Measurements from ENCODE around the gene NAGS. TPM values are rescaled to one million over a fixed set of nuclear protein-coding genes. Genes with fewer than 3 reads are reported as not detected.
"Not testable (repeated sequence)": the region's sequence is repeated elsewhere in the genome, so short reads cannot be mapped to it uniquely, and the experiment has no call there.

The NAGS gene
- total RNA-seq, 1 donor from 2014 or later, result 6.4 TPM

DNA sequence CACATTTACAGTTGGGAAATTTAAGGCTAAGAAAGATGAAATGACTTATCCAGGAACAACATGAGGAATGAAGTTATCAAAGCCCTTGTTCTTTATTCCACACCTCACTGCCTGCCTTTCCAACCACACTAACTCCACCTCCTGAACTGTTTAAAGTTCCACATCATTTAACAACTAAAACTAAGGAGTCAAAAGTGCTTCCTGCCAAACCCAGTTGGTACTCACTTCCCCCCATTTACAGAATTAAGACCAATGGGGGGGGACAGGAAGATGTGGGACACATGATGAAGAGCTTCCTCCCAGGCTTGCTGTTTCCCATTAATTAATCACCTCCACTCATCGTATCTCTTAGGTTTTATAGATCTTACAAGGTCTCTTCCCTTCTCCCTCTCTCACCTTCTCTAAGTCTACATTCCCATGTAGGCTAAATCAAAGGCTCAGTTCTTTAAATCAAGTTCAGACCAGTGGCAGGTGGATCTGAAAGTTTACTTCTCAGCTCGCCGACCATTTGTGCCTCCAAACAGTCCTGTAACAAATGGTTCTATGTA, 29.5 kb downstream of the NAGS start:
- TF ChIP-seq, protein P1, sequence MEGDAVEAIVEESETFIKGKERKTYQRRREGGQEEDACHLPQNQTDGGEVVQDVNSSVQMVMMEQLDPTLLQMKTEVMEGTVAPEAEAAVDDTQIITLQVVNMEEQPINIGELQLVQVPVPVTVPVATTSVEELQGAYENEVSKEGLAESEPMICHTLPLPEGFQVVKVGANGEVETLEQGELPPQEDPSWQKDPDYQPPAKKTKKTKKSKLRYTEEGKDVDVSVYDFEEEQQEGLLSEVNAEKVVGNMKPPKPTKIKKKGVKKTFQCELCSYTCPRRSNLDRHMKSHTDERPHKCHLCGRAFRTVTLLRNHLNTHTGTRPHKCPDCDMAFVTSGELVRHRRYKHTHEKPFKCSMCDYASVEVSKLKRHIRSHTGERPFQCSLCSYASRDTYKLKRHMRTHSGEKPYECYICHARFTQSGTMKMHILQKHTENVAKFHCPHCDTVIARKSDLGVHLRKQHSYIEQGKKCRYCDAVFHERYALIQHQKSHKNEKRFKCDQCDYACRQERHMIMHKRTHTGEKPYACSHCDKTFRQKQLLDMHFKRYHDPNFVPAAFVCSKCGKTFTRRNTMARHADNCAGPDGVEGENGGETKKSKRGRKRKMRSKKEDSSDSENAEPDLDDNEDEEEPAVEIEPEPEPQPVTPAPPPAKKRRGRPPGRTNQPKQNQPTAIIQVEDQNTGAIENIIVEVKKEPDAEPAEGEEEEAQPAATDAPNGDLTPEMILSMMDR (IDR thresholded peaks at IDR 0.05), result no peak
- Histone ChIP-seq H3K4me1 (no peaks in the 10 kb centered on the region), H3K36me3 (peaks cover 64% of the 10 kb centered on the region), H3K27ac (no peak overlapping the region), H3K4me3 (no peak overlapping the region), H3K9me3 (no peaks in the 10 kb centered on the region), H3K27me3 (ENCODE audit: low read depth) (no peaks in the 10 kb centered on the region)
- intact Hi-C loops (cut with DNase I), result no loop called here
- no peak for ATAC-seq
- no peak for DNase-seq

GRCh38 chr17:44034688-44035087, 30.3 kb downstream of the NAGS start:
- DNase-seq; H3K27me3 ChIP-seq (ENCODE audit: low read depth); intact Hi-C loops (cut with DNase I); H3K4me1 ChIP-seq; H3K9me3 ChIP-seq; H3K4me3 ChIP-seq; H3K27ac ChIP-seq; ATAC-seq: not testable (repeated sequence)
- peaks cover 68% of the 10 kb centered on the region for H3K36me3 ChIP-seq

- Histone ChIP-seq H3K4me3 (no peak overlapping the region), H3K27me3 (ENCODE audit: low read depth) (no peaks in the 10 kb centered on the region), H3K9me3 (no peaks in the 10 kb centered on the region), H3K36me3 (peaks cover 53% of the 10 kb centered on the region), H3K4me1 (peaks cover 15% of the 10 kb centered on the region), H3K27ac (no peak overlapping the region)
- intact Hi-C loops (cut with DNase I), result no loop called here
- TF ChIP-seq, protein P1 (IDR thresholded peaks at IDR 0.05), result no peak
- DNase-seq (no peak), ATAC-seq (no peak)
Measured at GRCh38 chr17:44037471-44037870, 33.0 kb downstream of the NAGS start.

DNA sequence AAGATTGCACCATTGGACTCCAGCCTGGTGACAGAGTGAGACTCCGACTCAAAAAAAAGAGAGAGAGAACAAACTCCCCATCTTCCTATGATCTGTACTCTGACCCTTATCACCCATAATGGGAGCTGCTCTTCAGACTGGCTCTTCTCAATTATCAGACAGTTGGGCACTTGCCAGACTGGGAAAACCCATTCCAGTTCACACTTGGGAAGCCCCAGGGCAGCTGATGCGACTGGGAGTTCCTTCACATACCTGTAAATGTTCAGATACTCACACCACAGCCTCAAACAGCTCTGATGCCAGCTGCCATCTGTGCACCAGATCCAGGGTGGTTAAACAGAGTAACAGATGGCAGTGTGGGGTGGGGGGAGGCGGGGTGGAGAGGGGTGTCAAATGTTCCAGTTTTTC, 34.2 kb downstream of the NAGS start:
- no peak for DNase-seq
- Histone ChIP-seq H3K27me3 (ENCODE audit: low read depth) (no peaks in the 10 kb centered on the region), H3K9me3 (no peaks in the 10 kb centered on the region), H3K4me1 (peaks cover 25% of the 10 kb centered on the region), H3K27ac (no peak overlapping the region), H3K36me3 (peaks cover 46% of the 10 kb centered on the region), H3K4me3 (no peak overlapping the region)
- intact Hi-C loops (cut with DNase I), result no loop called here
- no peak for ATAC-seq
- TF ChIP-seq, protein P1 (IDR thresholded peaks at IDR 0.05), result no peak

GRCh38 chr17:44039829-44040635, 35.6 kb downstream of the NAGS start:
- Histone ChIP-seq H3K36me3 (peaks cover 37% of the 10 kb centered on the region), H3K27me3 (ENCODE audit: low read depth) (no peaks in the 10 kb centered on the region), H3K4me3 (no peak overlapping the region), H3K9me3 (no peaks in the 10 kb centered on the region), H3K4me1 (peaks cover 37% of the 10 kb centered on the region), H3K27ac (peak overlapping the region; percentile 4)
- DNase-seq (no peak), ATAC-seq (peak; percentile 84)
- TF ChIP-seq, protein P1 (IDR thresholded peaks at IDR 0.05), result no peak
- intact Hi-C loops (cut with DNase I), result loop anchor here (10.0 kb wide), 1 partner anchor 95 kb away; the partner anchor contains the start of gene PPY

GRCh38 chr17:44043272-44043696, 38.9 kb downstream of the NAGS start:
- ATAC-seq (peak; percentile 16 to 20), DNase-seq (peak; percentile 59)
- peak overlapping the region; percentile 6 for H3K27ac ChIP-seq
- TF ChIP-seq, protein P1 (IDR thresholded peaks at IDR 0.05), result no peak
- peaks cover 25% of the 10 kb centered on the region for H3K36me3 ChIP-seq
- H3K27me3 ChIP-seq (ENCODE audit: low read depth), result no peaks in the 10 kb centered on the region
- no peak overlapping the region for H3K4me3 ChIP-seq
- peaks cover 37% of the 10 kb centered on the region for H3K4me1 ChIP-seq
- intact Hi-C loops (cut with DNase I), result loop anchor here (10.0 kb wide), 1 partner anchor 98 kb away; the partner anchor contains the start of gene PPY
- no peaks in the 10 kb centered on the region for H3K9me3 ChIP-seq
